NCI-H146 (cell line): ENCODE measurements around the gene PNLIPRP3.
A peak's percentile ranks its signal among the peaks of the same experiment; 100 is the strongest.
"Not testable (repeated sequence)": the region's sequence is repeated elsewhere in the genome, so short reads cannot be mapped to it uniquely, and the experiment has no call there.

Source experiments
- DNase-seq: peaks from one replicate; lab custom pipeline; 2025; lab: John Stamatoyannopoulos, UW

PNLIPRP3 gene

DNA sequence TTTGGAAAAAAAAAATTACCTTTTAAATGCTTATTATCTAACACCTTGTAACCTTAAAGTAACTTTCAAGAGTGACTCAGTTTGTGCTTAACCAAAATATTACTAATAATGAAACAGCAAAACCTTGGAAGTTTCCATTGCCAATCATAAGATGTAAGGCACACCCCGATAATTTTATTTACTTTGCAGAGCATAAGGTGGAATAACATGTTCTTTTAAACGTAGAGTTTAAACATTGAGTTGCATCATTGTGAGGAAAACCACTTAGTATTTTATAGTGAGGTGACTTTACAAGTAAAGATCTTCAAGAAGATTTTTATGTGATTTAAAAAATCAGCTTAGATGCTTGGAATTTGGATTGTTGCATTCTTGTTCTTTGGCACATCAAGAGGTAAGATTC is at the start of gene PNLIPRP3:
TSS of gene PNLIPRP3 (plus strand) at position 177 of the 400 bp plus-strand sequence. CDS start at position 343, 166 bp downstream.
- DNase-seq, result no peak

DNA sequence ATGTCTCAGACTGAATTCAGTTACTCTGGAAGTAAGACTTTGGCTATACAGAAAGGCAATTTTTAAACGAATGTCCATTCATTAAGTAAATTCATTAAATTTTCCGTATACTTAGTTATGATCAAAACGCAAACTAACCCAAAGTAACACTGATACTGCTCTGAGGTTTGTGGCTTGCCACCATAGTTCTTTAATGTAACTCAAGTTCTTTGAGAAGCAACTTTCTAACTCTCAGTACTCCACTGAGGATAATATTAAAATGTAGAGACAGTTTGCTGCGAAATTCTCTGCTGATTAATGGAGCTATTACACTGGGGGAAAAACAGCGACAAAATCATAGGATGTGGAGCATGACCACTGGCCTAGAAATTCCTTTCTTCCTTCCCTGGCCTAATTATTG is 45.4 kb upstream of the PNLIPRP3 start:
- no peak for DNase-seq

DNA sequence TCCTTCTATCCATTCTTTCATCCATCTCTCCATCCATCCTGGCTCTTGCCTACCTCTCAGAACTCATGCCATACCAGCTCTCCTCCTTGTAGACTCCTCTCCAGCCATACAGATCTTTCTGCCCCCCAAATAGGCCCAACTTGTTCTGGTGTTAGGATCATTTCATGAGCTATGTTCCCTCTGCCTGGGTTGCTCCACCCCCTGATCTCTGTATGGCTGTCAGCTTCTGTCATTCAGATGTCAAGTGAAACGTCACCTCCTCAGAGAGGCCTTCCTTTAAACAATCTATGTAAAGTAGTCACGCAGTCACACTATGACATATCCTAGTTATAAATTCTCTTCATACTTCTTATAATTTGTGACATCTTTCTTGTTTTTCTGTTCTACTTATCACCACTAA is 42.3 kb upstream of the PNLIPRP3 start:
- DNase-seq, result no peak

DNA sequence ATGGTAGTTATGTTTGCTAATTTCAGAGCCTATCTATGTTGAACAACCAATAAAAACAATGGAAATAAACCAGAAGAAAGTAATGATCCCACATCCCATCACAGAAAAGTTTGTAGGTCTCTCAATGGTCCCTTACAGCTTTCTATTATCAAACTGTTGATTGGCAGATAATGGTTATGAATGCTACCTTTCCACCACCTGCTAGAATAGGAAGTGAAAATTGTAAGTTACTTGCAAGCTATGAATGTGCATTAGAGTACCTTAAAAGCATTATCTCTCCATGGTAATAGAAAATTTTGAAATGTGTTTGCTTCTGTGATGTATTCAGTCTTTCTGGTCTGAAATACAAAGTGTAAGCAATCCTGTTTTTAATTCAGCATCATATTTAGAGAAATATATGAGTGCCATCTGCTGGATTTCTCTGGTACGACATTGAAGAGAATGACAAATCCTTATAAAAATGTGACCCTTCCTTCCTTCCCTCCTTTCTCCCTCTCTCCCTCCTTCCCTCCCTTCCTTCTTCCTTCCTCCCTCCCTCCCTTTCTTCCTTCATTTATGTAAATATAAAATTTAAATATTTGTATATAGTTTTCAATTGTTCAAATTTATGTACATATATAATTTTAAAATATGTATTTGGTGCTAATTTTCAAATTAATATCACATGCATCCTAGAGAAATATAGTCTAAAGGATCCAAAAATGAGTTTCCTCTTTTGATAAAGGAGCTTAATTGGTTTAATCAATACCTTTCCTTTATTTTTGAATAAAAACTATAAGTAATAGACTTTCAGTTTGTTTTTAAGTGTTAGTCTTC is 41.4 kb upstream of the PNLIPRP3 start:
- DNase-seq, result peak; percentile 8

DNA sequence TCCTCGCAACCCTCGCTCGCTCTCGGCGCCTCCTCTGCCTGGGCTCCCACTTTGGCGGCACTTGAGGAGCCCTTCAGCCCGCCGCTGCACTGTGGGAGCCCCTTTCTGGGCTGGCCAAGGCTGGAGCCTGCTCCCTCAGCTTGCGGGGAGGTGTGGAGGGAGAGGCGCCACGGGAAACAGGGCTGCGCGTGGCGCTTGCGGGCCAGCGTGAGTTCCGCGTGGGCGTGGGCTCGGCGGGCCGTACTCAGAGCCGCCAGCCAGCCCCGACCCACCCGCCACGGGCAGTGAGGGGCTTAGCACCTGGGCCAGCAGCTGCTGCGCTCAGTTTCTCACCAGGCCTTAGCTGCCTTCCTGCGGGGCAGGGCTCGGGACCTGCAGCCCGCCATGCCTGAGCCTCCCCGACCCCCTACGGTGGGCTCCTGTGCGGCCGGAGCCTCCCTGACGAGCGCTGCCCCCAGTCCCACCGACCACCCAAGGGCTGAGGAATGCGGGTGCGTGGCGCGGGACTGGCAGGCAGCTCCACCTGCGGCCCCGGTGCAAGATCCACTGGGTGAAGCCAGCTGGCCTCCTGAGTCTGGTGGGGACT is 34.3 kb upstream of the PNLIPRP3 start:
- not testable (repeated sequence) for DNase-seq

DNA sequence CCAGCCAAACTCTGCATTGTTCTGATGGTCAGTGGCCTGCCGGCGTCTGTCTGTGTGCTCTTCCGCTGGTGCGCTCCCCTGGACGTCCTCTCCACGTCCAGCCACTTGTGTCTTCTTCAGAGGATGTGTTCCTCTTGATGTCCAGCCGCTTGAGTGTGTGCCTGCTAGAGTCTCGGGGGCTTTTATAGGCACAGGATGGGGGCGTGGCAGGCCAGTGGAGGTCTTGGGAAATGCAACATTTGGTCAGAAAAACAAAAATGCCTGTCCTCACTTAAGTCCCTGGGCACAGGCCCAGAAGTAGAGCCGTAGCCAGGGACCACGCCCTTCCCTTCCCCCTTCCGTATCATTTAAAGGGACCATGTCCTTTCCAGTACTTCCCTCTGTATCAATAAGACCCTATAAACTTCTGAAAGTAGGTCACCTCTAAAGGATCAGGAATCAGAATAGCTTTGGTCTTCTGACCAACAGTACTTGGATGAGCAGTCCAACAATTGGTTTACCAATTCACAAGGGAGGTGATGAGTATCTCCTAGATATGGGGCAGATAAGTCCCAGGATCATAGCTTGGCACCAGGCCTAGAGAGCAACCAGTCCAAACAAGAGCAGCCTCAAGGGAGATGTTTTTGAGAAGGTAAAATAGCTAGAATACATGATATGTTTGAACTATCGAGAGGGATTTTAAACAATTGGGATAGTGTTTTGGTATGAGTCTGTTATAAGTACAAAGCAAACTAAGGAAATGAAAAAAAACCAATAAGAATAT is 32.2 kb upstream of the PNLIPRP3 start:
- no peak for DNase-seq

DNA sequence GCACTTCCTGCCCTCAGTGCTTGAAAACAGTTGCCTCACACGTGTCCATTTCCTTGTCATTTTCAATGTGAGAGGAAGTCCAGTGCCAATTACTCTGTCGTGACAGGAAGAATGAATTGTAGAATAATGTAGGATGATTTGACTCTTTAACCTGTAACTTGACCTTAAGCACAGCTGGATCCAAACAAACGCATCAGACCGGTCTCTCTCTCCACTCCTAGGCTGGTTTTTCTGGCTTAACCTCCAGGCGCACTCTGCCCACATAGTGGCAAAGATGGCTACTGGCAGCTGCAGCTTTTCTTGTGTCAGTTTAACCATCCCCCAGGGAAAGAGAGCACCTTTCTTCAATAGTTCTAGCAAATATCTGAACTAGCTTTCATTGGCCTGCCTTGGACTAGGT is 29.4 kb upstream of the PNLIPRP3 start:
- DNase-seq, result no peak

DNA sequence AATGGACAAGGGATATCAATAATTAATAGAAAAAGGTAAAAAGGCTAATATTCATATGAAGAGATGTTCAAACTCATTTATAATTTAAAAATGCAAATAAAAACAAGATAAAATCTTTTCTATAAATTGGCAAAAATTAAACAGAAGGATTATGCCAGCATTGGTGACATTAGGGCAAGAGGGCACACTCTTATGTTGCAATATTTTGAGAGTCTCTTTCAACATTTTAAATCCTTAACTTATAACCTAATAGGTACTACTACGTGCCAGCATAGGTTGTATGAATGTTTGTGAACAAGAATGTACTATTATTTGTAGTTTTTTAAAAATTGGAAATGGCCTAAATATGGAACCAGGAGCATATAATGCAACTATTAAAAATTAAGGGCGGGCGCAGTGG is 24.8 kb upstream of the PNLIPRP3 start:
- DNase-seq, result no peak

DNA sequence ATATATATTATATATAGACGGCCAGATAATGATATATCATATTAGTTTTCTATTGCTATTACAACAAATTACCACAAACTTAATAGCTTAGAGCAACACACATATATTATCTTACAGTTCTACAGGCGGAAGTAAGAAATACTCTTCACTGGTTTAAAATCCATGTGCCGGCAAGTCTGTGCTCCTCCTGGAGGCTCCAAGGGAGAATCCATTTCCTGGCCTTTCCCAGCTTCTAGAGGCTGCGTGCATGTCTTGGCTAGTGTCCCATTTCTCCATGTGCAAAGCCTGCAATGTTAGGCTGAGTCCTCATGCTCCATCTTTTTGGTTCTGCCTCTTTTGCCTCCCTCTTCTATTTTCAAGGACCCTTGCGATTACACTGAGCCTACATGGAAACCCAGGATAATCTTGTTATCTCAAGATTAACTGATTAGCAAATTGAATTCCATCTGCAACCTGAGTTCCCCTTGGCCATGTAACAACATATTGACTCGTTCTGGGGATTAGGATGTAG is 23.9 kb upstream of the PNLIPRP3 start:
- DNase-seq, result no peak

DNA sequence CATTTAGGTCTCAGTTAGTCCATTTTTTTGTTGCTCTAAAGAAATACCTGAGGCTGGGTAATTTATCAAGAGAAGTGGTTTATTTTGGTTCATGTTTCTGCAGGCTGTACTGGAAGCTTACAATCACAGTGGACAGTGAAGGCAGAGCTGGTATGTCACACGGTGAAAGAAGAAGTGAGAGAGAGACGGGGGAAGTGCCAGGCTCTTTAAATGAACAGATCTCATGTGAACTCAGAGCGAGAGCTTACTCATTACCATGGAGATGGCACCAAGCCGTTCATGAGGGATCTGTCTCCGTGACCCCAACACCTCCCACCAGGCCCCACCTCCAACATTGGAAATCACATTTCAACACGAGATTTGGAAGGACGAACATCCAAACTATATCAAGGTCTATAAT is 18.9 kb upstream of the PNLIPRP3 start:
- DNase-seq, result no peak

DNA sequence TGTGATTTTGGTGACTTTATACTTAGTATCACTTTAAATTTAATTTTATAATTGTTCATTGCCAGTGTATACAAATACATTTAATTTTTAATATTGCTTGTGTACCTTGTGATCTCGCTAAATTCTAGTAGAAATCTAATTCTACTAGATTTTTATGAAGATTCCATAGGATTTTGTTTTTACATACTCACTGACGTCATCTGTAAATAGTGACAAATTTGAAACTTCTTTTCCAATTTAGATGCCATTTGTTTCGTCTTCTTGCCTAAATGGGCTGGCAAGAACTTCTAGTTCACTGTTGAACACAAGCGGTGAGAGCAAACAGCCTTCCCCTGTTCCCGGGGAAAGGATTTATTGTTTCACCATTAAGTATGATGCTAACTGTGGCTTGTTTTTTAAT is 17.3 kb upstream of the PNLIPRP3 start:
- no peak for DNase-seq

DNA sequence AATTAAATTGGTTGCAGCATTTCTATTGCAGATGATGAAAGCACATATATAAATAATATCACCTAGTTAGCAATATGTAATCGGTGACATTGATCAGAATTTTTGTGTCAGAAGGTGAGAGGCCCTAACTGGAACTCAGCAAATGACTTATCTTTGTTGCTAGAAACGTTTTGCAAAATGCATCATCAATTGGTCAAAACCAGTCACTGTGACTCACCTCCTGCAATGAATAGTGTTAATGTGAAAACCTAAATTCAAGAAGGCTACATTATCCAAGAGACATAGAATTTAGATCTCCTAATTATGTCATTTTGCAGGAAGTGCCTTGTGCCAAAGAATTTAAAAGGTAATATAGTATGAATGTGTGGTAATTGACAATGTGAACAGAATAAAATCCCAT is 9.8 kb upstream of the PNLIPRP3 start:
- DNase-seq, result no peak

DNA sequence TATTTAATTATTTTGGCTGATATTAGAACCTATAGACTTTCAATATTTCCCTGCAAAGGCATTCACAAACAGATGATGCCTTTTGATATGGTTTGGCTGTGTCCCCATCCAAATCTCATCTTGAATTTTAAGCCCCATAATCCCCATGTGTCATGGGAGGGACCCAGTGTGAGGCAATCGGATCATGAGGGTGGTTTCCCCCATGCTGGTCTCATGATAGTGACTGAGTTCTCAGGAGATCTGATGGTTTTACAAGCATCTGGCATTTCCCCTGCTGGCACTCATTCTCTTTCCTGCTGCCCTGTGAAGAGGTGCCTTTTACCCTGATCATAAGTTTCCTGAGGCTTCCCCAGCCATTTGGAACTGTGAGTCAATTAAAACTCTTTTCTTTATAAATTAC is 9.3 kb upstream of the PNLIPRP3 start:
- no peak for DNase-seq

DNA sequence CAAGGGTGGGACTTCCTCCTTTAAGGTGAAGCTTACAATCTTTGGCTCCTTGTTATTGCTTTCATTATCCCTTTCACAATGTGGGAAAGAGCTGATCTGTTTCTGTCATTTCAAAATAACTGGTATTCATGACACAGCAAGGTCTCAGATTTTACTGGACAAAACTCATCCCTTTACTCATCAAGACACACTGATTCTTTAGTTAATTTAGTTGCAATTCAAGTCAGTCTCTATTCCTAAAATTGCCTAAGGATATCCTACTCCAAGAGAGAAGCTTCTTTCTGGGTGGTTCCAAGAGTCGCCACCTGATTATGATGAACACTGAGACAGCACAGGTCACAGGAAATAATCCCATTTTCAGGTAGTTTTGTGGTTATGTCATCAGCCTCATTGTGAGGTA is 5.8 kb upstream of the PNLIPRP3 start:
- no peak for DNase-seq

DNA sequence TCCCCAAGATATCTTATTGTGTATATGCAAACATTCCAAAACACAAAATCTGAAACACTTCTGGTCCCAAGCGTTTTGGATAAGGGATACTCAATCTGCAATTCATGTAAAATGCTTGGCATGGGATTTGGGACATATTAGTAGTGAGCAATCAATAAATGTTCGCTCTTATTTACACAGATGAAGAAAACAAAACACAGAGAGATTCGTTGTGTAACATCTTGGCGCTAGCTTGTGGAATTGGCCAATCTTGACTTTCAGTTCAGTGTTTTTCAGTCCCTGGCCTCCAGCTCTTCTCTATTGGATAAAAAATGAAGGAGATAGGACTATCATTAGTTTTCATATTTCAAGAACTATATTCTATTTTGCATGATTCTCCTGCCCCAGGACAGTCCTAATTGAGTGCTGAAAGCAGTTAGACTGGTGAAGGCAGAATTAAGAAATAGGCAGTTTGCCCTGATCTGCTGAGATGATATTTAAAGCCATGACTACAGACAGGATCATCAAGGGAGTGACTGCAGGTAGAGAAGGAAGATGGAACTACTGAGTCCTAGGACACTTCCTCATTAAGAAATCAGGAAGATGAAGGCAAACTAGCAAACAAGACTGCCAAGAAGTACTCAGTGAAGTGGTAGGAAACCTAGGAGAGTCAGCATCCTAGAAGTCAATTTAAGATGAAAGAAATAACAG is 1.8 kb downstream of the PNLIPRP3 start:
- DNase-seq, result no peak

DNA sequence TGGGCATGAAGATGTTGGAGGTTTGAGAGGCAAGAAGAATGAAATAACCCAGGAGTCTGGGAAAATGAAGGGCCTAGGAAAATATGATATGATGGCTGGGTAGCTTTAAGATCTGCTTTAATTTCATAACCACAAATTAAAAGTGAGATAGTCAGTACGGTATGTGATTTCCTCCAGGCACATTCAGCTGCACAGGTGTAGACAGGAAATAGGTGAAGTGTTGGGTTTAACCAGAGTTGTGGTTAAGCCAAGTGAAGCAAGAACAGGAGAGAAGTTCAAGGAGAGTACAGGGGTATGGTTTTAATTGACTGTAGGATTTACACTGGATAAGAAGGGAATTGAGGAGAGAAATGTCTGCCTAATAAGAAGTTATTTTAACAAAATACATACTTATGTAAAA is 2.6 kb downstream of the PNLIPRP3 start:
- DNase-seq, result no peak

DNA sequence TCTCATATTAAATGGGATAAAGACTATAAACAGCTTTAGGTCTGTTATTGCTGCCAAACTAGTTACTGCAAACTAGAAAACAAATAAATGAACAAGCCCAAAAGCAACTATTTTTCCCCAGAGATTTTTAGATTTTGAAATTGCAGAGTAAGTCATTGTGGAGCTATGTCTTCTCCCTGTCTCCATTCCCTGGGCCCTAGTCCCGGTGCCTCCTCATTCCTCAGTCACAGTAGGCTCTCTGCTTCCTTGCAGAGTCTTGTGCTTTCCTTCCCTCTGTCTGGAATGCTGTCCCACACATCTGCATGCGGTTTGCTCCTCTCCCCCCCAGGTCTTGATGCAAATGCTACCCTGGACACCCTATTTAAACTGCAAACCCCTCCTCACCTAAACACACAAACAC is 4.0 kb downstream of the PNLIPRP3 start:
- DNase-seq, result no peak

DNA sequence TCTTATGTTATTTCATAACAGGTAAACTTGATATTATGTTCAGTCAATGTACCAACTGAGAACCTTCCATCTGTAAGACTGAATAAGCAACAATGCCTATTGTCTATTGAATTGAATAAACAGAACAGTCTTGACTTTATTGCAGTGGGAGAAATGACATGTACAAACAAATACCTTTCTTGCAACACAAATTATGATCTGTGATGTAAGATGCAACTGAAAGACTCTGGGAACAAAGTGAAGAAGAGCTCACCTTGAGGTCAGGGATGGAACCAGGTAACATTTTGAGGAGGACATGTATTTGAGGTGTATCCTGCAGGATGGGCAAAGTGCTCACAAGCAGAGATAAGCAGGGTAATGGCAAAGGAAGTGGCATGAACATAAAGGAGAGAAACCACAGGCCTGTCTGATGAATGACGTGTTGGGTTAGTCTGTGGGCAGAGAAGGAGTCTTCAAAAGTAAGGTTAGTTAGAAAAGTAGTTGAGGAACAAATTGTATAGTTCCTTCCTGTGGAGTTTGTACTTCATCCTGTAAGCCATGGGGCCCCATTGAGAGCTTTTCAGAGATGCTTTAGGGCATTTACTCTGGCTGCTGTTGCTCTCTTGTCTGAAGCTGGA is 9.5 kb downstream of the PNLIPRP3 start:
- DNase-seq, result no peak

DNA sequence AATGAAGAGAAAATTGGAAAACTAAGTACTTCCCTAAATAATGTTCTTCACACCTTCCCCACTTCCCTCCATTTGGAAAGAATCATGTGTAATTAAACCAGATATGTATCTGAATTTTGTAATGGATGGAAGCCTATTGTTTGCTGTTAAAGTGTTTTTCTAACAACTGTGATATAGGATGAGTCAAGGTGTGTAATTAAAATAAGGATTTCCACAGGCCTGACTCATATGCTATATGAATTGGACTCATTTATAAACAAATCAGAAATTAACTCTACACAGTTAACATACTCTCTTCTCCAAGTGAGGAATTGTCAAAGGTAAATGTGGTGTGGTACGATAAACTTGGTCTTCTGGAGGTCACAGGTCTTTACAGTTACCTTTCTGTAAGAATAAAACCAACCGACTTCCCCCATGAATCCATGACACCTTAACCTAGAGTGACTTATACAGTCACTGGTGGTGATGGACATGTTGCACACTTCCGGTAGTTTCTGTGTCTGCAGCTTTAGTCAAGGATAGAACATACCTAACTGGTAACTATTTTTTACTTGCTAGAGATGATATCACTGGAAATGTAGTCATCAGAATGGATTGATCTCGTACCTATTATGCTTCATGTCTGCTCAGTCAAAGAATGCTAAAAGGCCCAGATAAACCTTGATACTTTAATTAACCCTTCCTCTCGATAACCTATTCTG is 12.8 kb downstream of the PNLIPRP3 start:
- DNase-seq, result no peak

DNA sequence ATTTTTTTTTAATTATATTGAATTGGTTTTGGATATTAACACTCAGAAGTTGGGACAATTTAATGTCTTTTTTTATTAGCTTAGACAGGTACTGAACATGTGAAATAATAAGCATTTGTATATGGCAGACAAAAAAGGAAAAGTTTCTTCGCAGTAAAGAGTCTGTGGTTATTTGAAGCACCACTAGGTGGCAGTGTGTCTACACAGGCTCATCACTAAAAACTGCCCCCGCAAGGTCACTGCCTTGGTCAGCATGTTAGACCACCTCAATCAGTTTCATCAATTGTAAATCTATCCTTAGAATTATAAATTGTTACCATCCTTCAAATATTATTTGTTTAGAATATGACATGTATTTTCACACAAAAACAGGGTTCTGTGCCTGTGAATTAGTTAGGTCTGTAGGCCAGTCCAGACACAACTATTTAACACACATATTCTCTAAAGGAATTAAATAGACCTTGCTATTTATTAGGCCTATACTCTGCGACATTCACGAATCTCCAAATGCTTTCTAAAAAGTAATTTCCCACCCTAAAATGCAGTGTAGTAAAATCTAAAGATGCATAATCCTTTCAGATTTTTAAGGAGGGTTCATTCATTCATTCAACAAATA is 17.0 kb downstream of the PNLIPRP3 start:
- DNase-seq, result peak; percentile 1

DNA sequence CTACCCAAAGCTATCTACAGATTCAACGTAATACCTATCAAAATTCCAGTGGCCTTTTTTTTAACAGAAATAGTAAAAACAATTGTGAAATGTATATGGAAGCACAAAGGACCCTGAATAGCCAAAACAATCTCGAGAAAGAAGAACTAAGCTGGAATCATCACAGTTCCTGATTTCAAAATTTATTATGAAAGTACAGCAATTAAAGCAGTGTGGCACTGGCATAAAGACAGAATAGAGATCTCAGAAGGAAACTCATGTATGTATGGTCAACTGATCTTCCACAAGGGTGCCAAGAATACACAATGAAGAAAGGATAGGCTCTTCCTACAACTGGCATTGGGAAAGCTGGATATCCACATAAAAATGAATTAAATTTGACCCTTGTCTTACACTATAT is 23.2 kb downstream of the PNLIPRP3 start:
- DNase-seq, result no peak
